Choroid plexus epithelial cell (primary cell): ENCODE results near the gene PSORS1C2.

Experiments used
- DNase-seq: peaks from one replicate; pipeline ENCODE4 v3.0.0-alpha.2; 2010; ENCODE audit warnings: low read depth
- H3K4me3 ChIP-seq: 2 replicates; pipeline ENCODE4 v1.5.1; 2011; ENCODE audit warnings: low read depth, mild to moderate bottlenecking, control low read depth, low read length, moderate library complexity
- CTCF ChIP-seq: conservative IDR thresholded peaks from 2 replicates; pipeline ENCODE4 v1.5.1; 2011; ENCODE audit warnings: low read depth, mild to moderate bottlenecking, control low read depth, inconsistent platforms, low read length, moderate library complexity

PSORS1C2 gene

GRCh38 chr6:31178143-31179041 is 39.5 kb upstream of the PSORS1C2 start:
- H3K4me3 ChIP-seq, result no peak overlapping the region
- peak; percentile 39 for DNase-seq
- no peak for TF ChIP-seq CTCF

GRCh38 chr6:31175971-31176370 is 37.1 kb upstream of the PSORS1C2 start:
- TF ChIP-seq CTCF, result no peak
- DNase-seq, result no peak

GRCh38 chr6:31174378-31174777 is 35.5 kb upstream of the PSORS1C2 start:
- TF ChIP-seq CTCF, result no peak
- no peak overlapping the region for H3K4me3 ChIP-seq
- DNase-seq, result no peak

More at GRCh38 chr6:31175971-31176370, 37.1 kb upstream of the PSORS1C2 start:
- H3K4me3 ChIP-seq, result no peak overlapping the region

GRCh38 chr6:31173406-31173805 is 34.5 kb upstream of the PSORS1C2 start:
- DNase-seq, result peak; percentile 11
- H3K4me3 ChIP-seq, result no peak overlapping the region
- no peak for TF ChIP-seq CTCF

GRCh38 chr6:31172973-31173384 is 34.1 kb upstream of the PSORS1C2 start:
- H3K4me3 ChIP-seq, result no peak overlapping the region
- TF ChIP-seq CTCF, result no peak
- no peak for DNase-seq

GRCh38 chr6:31171931-31172905 is 33.4 kb upstream of the PSORS1C2 start:
- no peak overlapping the region for H3K4me3 ChIP-seq
- no peak for TF ChIP-seq CTCF
- DNase-seq, result no peak
